ENCODE data around the gene EMC8. TPM values are rescaled to one million over a fixed set of nuclear protein-coding genes. Genes with fewer than 3 reads are reported as not detected.

Gene EMC8
- total and polyA plus RNA-seq, 4 donors = 12.0 to 12.4 (median 12.2) TPM

DNA sequence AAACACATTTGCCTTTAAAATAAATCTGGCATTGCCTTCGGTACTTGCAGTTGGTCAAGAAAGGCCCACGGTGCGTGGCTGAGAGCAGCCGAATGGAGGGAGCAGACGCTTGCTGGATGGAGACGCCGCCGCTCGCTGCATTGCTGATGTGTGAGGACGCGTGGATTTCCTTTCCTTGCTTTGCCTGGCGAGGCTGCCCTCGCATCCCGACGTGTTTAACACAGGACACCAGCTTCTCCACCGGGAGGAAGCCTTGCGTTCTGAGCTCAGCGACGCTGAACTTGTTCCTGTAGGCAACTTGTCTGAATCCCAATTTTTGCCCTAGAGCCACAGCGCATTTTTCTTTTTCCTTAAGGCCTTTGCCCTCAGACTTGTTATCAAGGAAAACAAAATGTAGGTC lies 45.9 kb upstream of the EMC8 start (continued):
- TF ChIP-seq ZBTB33 (IDR thresholded peaks at IDR 0.05) (no peak), MAX (IDR thresholded peaks at IDR 0.05) (no peak), JUND (IDR thresholded peaks at IDR 0.05) (no peak), YY1 (IDR thresholded peaks at IDR 0.05) (no peak), SP1 (IDR thresholded peaks at IDR 0.05) (no peak)
- TF ChIP-seq, protein P1, sequence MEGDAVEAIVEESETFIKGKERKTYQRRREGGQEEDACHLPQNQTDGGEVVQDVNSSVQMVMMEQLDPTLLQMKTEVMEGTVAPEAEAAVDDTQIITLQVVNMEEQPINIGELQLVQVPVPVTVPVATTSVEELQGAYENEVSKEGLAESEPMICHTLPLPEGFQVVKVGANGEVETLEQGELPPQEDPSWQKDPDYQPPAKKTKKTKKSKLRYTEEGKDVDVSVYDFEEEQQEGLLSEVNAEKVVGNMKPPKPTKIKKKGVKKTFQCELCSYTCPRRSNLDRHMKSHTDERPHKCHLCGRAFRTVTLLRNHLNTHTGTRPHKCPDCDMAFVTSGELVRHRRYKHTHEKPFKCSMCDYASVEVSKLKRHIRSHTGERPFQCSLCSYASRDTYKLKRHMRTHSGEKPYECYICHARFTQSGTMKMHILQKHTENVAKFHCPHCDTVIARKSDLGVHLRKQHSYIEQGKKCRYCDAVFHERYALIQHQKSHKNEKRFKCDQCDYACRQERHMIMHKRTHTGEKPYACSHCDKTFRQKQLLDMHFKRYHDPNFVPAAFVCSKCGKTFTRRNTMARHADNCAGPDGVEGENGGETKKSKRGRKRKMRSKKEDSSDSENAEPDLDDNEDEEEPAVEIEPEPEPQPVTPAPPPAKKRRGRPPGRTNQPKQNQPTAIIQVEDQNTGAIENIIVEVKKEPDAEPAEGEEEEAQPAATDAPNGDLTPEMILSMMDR (IDR thresholded peaks at IDR 0.05; ENCODE audit: low read depth, low read length, missing input control) = no peak

GRCh38 chr16:85844786-85845185 lies 45.4 kb upstream of the EMC8 start:
- no peak for TF ChIP-seq GABPA (IDR thresholded peaks at IDR 0.05 in 1 of 2, conservative IDR thresholded peaks at IDR 0.05 in 1 of 2)
- no peak for TF ChIP-seq FOXA1 (IDR thresholded peaks at IDR 0.05)
- no peak for TF ChIP-seq JUND (IDR thresholded peaks at IDR 0.05)
- TF ChIP-seq MAX (IDR thresholded peaks at IDR 0.05) = no peak
- TF ChIP-seq, protein P2, sequence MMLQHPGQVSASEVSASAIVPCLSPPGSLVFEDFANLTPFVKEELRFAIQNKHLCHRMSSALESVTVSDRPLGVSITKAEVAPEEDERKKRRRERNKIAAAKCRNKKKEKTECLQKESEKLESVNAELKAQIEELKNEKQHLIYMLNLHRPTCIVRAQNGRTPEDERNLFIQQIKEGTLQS (IDR thresholded peaks at IDR 0.05) = no peak
- TF ChIP-seq, protein P1 (IDR thresholded peaks at IDR 0.05; ENCODE audit: low read depth, low read length, missing input control) = no peak
- no peak for TF ChIP-seq RXRA (IDR thresholded peaks at IDR 0.05)
- no peak for TF ChIP-seq SP1 (IDR thresholded peaks at IDR 0.05)
- TF ChIP-seq TAF1 (conservative IDR thresholded peaks at IDR 0.05) = no peak
- TF ChIP-seq RAD21 (IDR thresholded peaks at IDR 0.05) = no peak
- TF ChIP-seq FOXA2 (IDR thresholded peaks at IDR 0.05) = no peak
- TF ChIP-seq, protein P3, sequence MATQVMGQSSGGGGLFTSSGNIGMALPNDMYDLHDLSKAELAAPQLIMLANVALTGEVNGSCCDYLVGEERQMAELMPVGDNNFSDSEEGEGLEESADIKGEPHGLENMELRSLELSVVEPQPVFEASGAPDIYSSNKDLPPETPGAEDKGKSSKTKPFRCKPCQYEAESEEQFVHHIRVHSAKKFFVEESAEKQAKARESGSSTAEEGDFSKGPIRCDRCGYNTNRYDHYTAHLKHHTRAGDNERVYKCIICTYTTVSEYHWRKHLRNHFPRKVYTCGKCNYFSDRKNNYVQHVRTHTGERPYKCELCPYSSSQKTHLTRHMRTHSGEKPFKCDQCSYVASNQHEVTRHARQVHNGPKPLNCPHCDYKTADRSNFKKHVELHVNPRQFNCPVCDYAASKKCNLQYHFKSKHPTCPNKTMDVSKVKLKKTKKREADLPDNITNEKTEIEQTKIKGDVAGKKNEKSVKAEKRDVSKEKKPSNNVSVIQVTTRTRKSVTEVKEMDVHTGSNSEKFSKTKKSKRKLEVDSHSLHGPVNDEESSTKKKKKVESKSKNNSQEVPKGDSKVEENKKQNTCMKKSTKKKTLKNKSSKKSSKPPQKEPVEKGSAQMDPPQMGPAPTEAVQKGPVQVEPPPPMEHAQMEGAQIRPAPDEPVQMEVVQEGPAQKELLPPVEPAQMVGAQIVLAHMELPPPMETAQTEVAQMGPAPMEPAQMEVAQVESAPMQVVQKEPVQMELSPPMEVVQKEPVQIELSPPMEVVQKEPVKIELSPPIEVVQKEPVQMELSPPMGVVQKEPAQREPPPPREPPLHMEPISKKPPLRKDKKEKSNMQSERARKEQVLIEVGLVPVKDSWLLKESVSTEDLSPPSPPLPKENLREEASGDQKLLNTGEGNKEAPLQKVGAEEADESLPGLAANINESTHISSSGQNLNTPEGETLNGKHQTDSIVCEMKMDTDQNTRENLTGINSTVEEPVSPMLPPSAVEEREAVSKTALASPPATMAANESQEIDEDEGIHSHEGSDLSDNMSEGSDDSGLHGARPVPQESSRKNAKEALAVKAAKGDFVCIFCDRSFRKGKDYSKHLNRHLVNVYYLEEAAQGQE (IDR thresholded peaks at IDR 0.05) = no peak
- TF ChIP-seq ZBTB33 (IDR thresholded peaks at IDR 0.05) = no peak
- TF ChIP-seq HNF4G (IDR thresholded peaks at IDR 0.05) = no peak
- no peak for TF ChIP-seq EGR1 (IDR thresholded peaks at IDR 0.05; ENCODE audit: low read depth in 2 of 2)
- TF ChIP-seq NR2F2 (IDR thresholded peaks at IDR 0.05) = no peak
- no peak for TF ChIP-seq YY1 (IDR thresholded peaks at IDR 0.05)
- no peak for TF ChIP-seq HNF4A (conservative IDR thresholded peaks at IDR 0.05)
- H3K27ac ChIP-seq (ENCODE audit: low read depth in 1 of 2, low read length in 2 of 2) = no peak overlapping the region
- no peak overlapping the region for H3K4me3 ChIP-seq (ENCODE audit: low read depth in 1 of 3, low read length in 3 of 3)
- DNase-seq (ENCODE audit: low spot score) = no peak
- H3K36me3 ChIP-seq (ENCODE audit: control insufficient read depth in 4 of 4, insufficient read depth in 3 of 4, low read depth in 1 of 4, low read length in 3 of 4) = peaks cover 0 to 4% (median 0%) of the 10 kb centered on the region in 4 donors
- no peak overlapping the region for H3K9ac ChIP-seq (ENCODE audit: low read depth in 1 of 2, low read length in 2 of 2)
- peaks cover 4 to 18% (median 13%) of the 10 kb centered on the region in 4 donors for H3K4me1 ChIP-seq (ENCODE audit: control insufficient read depth in 4 of 4, insufficient read depth in 4 of 4, low read length in 3 of 4)
- H3K9me3 ChIP-seq (ENCODE audit: control insufficient read depth in 4 of 4, low read length in 3 of 4) = peaks cover 0 to 3% (median 0%) of the 10 kb centered on the region in 4 donors
- whole genome bisulfite sequencing = 55% methylated on average over 15 of the region's 15 CpGs
- no peaks in the 10 kb centered on the region for H3K27me3 ChIP-seq (ENCODE audit: control insufficient read depth in 4 of 4, insufficient read depth in 4 of 4, low read length in 3 of 4)

Data from liver (tissue), 9 donors.